Measurements from ENCODE around the gene PLEKHH1.

- no peak for TF ChIP-seq POLR2A (IDR thresholded peaks at IDR 0.05; ENCODE audit: low read depth, low read length)
- TF ChIP-seq TAF1 (IDR thresholded peaks at IDR 0.05; ENCODE audit: borderline replicate concordance, low read depth, low read length), result no peak
These were observed 29.1 kb downstream of the PLEKHH1 start for GRCh38 chr14:67562025-67562775.
